Hematopoietic multipotent progenitor cell treated with erythropoietin and hydrocortisone succinate and interleukin-3 and kit ligand, for 4 days (in vitro differentiated cells): ENCODE measurements around the gene OGG1.

Experiments used
- DNase-seq: peaks from one replicate; pipeline ENCODE4 v3.0.0-alpha.2; 2015

The OGG1 gene

DNA sequence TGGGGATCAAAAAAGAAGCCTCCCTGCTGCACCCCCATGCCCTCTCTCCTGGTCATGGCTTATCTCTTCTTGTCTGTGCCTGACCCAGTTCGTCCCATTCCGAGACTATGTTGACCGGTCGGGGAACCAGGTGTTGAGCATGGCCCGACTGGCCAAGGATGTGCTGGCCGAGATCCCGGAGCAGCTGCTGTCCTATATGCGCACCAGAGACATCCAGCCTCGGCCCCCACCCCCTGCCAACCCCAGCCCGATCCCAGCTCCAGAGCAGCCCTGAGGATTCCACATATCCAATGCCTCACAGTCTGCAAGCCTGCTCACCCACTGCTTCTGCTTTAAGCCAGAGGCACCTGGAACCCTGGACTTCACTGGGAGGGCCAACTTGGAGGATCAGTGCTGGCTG, 20.3 kb upstream of the OGG1 start:
- no peak for DNase-seq

DNA sequence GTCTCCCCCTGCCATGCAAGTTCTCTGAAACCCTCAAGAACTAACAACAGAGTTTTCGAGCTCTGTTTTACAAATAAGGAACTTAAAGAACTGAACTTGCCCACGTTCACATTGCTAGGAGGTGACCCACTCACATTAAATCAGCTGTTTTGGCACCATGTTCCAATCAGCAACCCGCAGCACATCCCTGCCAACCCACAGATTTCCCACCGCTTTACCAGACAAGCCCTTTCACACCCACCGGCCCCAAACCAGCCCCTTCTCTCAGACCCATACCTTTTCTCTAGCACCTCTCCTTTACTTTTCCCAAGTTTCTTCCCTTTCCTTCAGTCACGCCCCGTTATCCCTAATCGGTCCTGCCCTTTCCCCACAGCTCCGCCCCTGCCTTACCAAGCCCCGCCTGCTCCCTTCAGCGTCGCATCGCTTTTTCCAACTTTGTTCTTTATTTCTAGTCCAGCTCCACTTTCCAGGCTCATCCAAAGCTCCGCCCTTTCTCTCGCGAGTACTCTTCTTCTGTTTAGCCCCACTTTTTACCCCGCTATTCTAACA, 19.0 kb upstream of the OGG1 start:
- DNase-seq, result peak; percentile 65

DNA sequence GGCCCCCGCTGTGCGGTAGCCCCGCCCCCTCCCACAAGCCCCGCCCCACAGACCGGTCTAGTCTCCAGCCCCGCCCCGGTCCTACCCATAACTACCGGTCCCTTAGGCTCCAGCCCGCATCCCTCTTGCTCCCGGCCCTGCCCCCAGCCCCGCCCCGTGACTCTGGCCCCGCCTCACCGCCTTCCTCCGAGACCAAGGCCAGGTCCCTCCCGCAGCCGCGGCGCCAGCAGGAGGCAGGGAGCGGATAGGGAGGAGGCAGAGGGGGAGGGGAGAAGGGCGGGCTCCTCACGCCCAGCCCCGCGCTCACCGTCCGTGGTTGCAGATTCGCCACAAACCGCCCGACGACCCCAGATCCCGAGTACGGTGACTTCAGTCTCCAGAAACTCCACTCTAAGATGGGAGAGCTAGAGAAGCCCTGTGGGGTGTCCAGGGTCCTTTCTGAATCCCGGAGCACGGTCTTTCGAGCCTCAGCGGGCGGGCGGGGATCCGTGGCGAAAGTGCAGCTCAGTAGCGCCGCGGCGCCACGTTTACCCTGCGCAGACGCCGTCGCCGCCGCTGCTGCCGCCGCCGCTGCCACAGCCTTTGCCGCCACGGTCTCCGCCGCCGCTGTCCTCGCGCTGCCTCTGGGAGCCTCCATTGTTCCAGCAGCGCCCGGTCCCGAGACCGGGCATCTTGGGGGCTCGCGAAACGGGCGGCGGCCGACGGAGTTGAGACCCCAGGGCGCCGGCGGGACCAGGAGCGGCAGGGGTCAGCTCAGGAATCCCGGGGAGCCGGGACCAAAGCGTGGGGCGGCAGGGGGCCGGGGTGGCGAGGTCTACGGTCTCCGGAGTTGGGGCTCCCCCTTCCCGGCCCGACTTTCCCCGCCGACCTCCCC, 18.3 kb upstream of the OGG1 start, which contains the start of gene BRPF1:
Gene BRPF1 (plus strand): TSS at position 530 of the 874 bp plus-strand sequence. CDS start 2,406 bp downstream, outside the sequence.
- DNase-seq, result peak; percentile 100

DNA sequence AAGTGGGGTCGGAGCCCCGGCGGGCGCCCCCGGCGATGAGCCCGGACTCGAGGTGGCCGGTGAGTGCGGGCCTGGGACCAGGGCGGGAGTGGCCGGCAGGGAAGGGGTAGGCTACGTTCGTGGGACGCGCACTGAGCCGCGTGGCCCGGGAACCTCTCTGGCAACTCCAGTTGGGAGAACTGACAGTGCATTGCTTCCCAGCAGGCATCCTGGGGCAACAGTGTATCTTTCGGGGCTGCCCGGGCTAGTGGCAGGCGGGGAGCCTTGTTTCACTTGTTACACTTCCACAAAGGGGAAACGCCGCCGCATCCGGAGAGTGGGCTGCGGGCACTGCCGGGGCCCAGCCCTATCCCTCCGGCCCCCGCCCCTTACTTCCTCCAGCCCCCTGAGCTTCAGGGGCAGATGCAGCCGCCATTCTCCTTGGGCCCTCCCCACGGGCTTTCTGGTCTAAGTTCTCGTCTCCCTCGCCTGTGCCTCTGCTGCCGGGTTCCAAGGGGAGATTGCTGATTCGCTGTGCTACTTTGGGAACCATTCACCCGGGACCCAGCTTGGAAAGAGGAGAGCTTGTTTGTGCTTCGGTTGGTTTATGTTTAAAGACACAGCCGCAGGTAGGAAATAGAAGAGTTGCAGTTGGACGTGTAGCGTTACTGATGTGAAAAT, 17.5 kb upstream of the OGG1 start:
- DNase-seq, result peak; percentile 84

DNA sequence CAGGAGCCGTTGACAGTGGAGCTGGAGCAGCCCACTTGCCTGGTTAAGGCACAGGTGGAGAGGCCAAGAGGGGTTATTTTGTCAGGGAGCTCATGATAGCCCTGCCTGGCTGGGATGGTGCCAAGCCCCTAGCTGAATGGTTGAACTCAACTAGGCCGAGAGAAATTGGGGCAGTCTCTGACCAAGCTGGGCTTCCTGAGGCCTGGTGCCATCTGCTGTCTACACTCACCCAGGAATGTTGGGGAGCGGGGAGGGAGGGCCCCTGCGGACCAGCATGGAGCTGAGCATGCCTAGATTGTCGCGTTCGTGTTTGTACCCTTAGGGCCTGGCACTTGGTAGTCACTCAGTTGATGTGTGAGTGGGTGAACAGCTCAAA, 17.0 kb upstream of the OGG1 start:
- peak; percentile 29 for DNase-seq

DNA sequence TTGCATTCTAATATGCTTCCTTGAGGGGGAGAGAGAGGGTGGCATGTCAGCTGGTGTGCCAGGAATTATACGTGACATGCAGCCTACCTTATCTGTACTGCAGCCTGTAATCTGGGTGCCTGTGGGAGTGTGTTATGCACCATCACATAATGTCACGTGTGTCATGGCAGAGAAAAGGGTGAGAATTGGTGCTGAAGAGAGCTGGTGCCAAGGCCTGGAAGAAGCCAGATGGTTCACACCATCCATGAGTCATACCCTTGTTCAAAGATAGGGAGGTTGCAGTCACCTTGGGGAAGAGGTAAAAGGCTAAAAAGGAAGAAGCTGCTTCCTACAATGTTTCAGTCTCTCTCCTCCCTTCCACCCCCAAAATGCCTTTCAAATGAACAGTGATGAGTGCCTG, 12.9 kb upstream of the OGG1 start:
- peak; percentile 11 for DNase-seq

DNA sequence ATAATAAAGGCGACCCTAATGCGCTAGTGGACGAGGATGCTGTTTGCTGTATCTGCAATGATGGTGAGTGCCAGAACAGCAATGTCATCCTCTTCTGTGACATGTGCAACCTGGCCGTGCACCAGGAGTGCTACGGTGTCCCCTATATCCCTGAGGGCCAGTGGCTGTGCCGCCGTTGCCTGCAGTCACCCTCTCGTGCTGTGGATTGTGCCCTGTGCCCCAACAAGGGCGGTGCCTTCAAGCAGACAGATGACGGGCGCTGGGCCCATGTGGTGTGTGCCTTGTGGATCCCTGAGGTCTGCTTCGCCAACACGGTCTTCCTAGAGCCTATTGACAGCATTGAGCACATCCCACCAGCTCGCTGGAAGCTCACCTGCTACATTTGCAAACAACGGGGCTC, 10.6 kb upstream of the OGG1 start:
- DNase-seq, result no peak

DNA sequence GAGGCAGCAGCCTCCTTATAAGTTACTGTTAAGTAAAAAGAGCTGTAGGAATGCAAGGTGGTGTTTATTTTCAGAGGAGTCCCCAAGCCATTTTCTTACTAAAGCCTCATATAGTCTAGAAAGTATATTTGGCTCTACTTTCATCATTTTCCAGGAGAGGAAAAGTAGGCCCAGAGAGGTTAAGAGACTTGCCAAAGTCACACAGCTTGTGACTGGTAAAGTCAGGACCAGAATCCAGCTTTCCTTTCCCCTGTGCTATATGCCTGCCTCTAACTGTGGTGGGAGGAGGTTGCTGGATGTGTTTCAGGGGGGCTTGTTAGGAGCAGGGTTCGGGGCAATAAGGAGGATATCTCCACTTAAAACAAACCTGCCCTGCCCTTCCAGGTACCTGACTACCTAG, 7.2 kb upstream of the OGG1 start:
- DNase-seq, result no peak

DNA sequence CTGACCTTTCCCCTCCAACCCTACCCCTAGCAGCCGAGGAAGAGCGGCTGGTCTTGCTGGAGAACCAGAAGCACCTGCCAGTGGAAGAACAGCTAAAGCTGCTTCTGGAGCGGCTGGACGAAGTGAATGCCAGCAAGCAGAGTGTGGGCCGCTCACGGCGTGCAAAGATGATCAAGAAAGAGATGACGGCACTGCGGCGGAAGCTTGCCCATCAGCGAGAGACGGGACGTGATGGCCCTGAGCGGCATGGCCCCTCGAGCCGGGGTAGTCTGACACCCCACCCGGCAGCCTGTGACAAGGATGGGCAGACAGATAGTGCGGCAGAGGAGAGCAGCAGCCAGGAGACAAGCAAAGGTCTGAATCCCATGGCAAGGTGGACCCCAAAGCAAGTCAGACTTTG, 6.2 kb upstream of the OGG1 start:
- DNase-seq, result no peak

DNA sequence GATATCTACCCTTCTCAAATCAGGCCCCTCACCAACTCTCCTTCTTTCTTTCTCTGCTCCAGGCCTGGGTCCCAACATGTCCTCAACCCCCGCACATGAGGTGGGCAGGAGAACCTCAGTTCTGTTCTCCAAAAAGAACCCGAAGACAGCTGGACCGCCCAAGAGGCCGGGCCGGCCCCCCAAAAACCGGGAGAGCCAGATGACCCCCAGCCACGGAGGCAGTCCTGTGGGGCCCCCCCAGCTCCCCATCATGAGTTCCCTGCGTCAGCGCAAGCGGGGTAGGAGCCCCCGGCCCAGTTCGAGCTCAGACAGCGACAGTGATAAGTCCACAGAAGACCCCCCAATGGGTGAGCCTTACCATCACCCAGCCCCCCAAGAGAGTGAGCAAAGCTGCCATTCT, 5.6 kb upstream of the OGG1 start:
- DNase-seq, result no peak

DNA sequence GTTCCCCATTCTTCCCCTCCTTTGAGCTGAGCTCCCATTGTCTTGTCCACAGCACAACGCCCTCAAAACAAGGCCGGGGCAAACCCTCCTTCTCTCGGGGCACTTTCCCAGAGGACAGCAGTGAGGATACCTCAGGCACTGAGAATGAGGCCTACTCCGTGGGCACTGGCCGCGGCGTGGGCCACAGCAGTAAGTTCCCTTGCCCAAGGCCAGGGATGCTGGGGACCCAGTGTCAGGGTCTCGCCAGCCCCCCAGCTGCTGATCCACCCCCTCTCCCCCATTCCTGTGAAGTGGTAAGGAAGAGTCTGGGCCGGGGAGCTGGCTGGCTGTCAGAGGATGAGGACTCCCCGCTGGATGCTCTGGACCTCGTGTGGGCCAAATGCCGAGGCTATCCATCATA, 4.2 kb upstream of the OGG1 start:
- no peak for DNase-seq

DNA sequence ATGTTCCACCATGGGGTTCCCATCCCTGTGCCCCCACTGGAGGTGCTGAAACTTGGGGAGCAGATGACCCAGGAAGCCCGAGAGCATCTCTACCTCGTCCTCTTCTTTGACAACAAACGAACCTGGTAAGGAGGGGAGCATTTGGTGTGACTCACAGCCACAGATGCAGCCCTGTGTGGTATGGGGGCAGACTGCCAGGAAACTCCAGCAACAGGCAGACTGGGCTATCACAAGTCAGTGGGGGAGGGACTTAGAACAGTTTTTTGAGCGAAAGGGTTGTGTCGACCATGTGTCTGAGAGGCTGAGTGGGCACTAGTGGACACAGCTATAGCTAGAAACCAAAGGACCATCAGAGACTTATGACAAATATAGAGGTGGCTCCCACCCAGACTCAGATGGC, 3.4 kb upstream of the OGG1 start:
- no peak for DNase-seq

DNA sequence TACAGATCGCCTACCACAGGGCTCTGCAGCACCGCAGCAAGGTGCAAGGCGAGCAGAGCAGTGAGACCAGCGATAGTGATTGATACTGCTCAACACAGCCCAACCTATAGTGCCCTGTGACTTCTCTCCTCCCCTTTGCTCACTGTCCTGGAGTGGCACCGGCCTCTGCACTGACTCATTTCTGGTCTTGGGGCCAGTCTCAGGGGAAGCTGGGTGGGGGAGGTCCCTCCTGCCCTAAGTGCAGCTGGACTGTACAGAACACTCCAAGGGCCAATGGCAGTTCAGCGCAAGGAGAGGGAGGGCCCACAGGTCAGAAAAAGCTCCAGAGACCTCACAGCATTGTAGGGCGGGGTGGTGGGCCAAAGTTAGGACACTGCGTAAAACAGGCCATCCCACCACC, 2.5 kb upstream of the OGG1 start:
- DNase-seq, result no peak

DNA sequence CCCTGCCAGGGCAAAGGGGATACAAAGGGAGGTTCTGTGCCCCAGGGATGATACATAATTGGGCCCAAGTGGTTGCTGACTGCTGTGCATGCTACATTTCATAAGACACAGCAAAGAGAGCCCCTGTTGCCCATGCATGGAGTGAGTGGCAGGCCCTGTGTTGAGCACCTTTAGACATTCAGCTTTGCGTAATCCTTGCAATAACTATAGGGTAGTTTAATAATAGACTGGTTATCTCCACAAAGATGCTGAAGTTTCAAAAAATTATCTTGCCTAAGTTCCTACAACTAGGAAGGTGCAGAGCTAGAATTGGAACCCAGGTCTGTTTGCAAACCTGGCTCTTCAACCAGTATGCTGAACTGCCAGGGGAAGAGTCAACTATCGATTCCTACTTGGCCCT, 1.7 kb upstream of the OGG1 start:
- no peak for DNase-seq

DNA sequence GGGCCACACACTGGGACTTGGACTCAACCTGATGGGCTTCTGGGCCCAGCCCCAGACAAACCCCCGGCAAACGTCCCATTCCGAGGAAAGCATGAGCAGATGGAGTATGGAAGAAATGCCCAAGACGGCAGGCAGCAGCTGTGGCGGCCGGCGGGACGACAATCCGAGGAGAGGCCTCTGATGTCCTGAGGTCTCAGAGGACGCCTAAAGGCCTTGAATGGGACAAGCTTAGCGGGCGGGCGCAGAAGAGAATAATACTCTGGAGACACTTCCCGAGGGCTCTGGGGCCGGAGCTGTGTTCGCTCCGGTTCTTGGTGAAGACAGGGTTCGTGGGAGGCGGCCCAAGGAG, 482 bp upstream of the OGG1 start:
- DNase-seq, result no peak

DNA sequence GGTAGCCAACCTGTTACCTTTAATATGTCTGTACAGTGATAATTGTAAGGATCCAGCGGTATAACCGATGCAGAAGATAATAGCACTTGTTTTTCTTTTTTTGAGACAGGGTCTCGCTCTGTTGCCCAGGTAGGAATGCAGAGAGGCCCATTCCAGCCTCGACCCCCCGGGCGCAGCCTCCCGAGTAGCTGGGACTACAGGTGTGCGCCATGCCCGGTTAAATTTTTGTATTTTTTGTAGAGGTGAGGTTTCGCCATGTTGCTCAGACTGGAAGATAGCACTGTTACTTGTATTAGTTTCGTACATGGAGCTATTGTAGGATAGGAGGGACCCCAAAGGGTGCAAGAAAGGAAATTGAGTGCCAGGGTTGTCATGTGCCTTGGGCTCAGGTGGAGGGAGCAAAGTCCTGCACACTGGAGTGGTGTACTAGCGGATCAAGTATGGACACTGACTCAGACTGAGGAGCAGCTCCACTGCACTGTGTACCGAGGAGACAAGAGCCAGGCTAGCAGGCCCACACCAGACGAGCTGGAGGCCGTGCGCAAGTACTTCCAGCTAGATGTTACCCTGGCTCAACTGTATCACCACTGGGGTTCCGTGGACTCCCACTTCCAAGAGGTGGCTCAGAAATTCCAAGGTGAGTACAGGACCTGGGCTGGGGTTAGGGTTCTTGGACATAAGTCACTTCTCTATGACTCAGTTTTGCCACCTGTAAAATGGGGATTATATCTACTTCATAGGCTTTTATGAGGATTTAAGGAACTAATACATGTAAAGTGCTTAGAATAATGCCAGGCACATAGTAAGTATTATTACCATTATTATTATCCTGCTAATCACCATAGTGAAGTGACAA, 1.0 kb downstream of the OGG1 start:
- peak; percentile 44 for DNase-seq

DNA sequence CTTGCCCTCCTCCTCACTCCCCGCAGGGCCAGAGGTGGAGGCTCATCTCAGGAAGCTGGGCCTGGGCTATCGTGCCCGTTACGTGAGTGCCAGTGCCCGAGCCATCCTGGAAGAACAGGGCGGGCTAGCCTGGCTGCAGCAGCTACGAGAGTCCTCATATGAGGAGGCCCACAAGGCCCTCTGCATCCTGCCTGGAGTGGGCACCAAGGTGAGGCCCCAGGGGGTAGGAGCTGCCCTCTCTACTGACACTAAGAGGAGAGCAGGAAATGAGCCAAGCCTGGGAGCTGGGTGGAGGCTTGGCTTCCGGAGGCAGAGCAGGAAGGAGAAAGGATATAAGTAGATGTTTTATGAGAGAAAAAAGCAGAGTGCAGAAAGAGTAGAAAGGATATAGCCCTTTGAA, 4.9 kb downstream of the OGG1 start:
- DNase-seq, result no peak

DNA sequence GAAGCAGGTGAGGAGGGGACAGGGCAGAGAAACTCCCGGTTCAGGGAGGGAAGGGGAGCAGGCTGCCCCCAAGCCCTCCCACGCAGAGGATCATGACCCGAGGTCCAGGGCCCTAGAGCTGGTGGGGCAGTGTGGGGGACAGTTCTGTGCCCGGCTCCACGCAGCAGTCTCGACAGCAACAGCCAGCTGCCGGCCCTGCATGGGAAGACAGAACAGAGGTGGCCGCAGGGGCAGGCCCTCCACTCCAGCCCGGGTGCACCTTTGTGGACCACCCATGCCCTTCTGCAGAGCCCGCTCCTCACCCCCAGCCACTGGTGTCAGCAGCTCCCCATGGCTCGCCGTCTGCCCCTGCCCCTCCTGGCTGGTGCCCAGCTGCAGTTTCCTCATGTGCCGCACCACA, 7.7 kb downstream of the OGG1 start:
- no peak for DNase-seq

DNA sequence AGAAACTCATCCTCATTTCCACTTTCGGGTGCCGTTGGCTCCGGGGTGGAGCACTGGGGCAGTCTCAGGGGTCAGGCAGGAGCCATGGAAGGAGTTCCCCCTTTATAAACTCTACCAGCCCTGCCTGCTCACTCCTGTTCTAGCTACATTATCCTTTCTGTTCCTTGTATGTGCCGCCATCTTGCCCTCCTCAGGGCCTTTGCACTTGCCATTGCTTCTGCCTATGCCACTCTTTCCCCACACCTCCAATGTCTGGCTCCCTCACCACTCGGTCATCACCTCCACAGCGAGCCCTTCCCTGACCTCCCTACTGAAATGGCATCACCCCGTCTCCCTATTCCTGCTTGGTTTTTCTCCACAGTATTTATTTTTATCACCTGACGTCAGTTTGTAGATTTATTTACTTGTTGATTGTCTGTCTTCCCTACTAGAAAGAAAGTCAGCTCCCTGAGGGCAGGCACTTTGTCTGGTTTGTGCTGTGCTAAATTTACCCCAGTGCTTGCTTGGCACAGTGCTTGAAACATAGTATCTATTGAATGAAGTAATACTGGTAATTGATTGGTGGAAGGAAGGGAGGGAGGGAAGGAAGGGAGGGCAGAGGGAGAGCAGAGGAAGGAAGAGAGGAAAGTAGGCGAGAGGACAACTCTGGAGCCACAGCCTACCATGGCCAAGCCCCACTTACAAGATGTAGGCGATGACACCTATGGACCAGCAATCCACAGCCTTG, 11.2 kb downstream of the OGG1 start:
- DNase-seq, result no peak

DNA sequence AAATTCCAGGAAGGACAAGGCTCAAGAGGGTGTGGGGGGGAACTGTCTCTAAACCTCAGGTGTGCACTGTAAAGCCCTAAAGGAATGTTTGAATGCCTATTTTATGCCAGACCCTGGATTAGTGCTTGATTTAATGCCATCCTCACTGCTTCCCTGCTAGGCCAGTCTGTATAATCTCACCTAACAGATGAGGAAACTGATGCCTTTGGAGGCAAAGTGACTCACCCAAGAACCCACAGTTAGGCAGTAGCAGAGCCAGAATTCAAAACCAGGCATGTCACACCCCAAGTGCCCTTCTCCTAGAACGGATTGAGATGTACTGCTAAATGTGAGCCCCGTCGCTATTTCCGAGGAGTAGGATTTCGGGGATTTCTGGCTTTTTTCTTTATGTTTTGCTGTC, 12.2 kb downstream of the OGG1 start:
- no peak for DNase-seq

DNA sequence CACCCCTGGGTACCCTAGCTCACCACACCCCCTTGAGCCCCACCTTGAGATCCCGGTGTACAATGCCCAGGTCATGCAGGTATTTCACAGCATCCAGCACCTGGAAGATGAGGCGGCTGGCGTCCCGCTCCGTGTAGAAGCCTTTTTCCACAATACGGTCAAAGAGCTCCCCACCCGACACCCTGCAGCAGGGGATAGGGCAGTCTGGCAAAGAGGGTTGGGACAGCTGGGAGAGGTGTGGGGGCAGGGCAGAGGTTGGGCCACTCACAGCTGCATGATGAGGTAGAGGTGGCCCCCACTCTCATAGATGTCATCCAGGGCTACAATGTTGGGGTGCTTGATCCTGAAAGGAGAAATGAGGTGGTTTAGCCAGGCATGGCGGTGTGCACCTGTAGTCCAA, 13.1 kb downstream of the OGG1 start:
- no peak for DNase-seq

DNA sequence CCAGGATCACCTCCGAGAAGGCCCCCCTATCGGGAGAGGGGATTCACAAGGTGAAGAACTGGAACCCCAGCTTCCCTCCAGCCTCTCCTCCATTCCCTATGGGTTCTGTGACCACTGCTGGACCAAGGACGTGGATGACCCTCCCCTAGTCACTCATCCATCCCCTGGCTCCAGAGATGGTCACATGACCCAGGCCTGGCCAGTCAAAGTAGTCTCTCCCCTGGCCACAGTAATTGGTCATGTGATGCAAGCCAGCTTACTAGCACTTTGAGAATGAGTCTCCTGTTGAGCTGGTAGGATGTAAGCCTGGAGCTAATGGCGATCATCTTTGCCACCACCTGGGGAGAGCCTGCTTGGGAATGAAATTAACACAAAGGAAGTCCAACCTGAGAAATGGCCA, 16.1 kb downstream of the OGG1 start:
- no peak for DNase-seq

DNA sequence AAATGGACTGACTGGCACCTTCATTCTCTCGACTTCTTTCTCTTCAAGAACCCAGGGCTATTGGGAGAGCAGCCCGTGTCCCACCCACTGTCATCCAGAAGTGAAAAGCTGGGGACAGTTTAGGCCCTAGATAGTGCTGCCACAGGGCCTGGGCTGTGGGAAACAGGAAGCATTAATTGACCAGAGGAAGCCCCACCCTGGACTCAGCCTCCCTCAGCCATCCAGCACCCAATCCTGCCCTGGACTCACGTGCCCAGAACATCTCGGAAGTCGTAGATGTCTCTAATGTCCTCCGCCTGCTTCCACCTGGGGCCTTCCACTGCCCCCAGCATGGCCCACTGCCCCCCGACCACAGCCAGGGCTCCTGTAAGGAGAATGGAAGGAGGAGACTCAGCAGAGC, 17.7 kb downstream of the OGG1 start:
- peak; percentile 65 for DNase-seq
